Urinary bladder (tissue), 4 donors: ENCODE results near the gene CD160. TPM values are rescaled to one million over a fixed set of nuclear protein-coding genes. Genes with fewer than 3 reads are reported as not detected.
A peak's percentile ranks its signal among the peaks of the same experiment; 100 is the strongest.
"Not testable (repeated sequence)": the region's sequence is repeated elsewhere in the genome, so short reads cannot be mapped to it uniquely, and the experiment has no call there.

ENCODE experiments used
- DNase-seq: peaks from one replicate; pipeline ENCODE4 v3.0.0-alpha.2; 2015; ENCODE audit errors: extremely low spot score
- H3K27ac ChIP-seq: one replicate; pipeline ENCODE4 v1.5.1; 2013; ENCODE audit warnings: low read depth, mild to moderate bottlenecking, moderate library complexity
- H3K36me3 ChIP-seq: one replicate; pipeline ENCODE4 v1.6.1; 2013; ENCODE audit warnings: mild to moderate bottlenecking, moderate library complexity; ENCODE audit not compliant: insufficient read depth
- H3K4me1 ChIP-seq: one replicate; pipeline ENCODE4 v1.6.1; 2013; ENCODE audit warnings: mild to moderate bottlenecking, moderate library complexity; ENCODE audit not compliant: insufficient read depth
- H3K4me3 ChIP-seq: one replicate; pipeline ENCODE4 v1.5.1; 2013; ENCODE audit warnings: low read depth, low read length
- WGBS: extraction: QIAGEN DNeasy Blood & Tissue Kit; methylation state at CpG from one replicate; pipeline ENCODE4 v1.1.7; 2013; 5-methylcytosine and 5-hydroxymethylcytosine counted together
- polyA plus RNA-seq: library from polyadenylated mRNA; stranded (reverse); fragments of 200-250 nt; gene quantifications from one replicate; pipeline ENCODE4 v1.2.3, GENCODE V29; 2013
- total RNA-seq: library from RNA; depleted of rRNA; stranded (reverse); fragments of >200 nt; gene quantifications from one replicate; pipeline ENCODE4 v1.2.3, GENCODE V29; 2014
- donor health status: healthy with polysubstance abuse.
- donor health status: healthy.

CD160 gene
- total RNA-seq (1.0 TPM), polyA plus RNA-seq (0.25 TPM)

- Histone ChIP-seq H3K4me3 (peak within 1 kb of the TSS; percentile 2), H3K4me1 (no peaks in the 10 kb centered on the region), H3K27ac (no peak within 1 kb of the TSS), H3K36me3 (no peaks in the 10 kb centered on the region)
- no peak for DNase-seq
- 90% methylated on average over 12 of the region's 12 CpGs for WGBS
Observed at GRCh38 chr1:145719230-145720079, at the start of gene CD160. CD160 (plus strand) TSS chr1:145719499; CDS start chr1:145728328, 8,829 bp downstream.

GRCh38 chr1:145670995-145671745 is 48.1 kb upstream of the CD160 start:
- not testable (repeated sequence) for H3K4me3 ChIP-seq, H3K27ac ChIP-seq, H3K4me1 ChIP-seq, H3K36me3 ChIP-seq, DNase-seq
- 63% methylated on average over 1 of the region's 3 CpGs for WGBS

- not testable (repeated sequence) for H3K36me3 ChIP-seq, H3K27ac ChIP-seq, H3K4me1 ChIP-seq, DNase-seq, H3K4me3 ChIP-seq
- WGBS = no CpG with 5 or more reads among the region's 1 CpG
Observed at GRCh38 chr1:145673217-145673616, 46.1 kb upstream of the CD160 start.

- not testable (repeated sequence) for H3K4me1 ChIP-seq, H3K36me3 ChIP-seq, H3K27ac ChIP-seq, H3K4me3 ChIP-seq, DNase-seq
- WGBS = 83% methylated on average over 2 of the region's 3 CpGs
Observed at GRCh38 chr1:145684858-145685257, 34.4 kb upstream of the CD160 start.

- not testable (repeated sequence) for H3K4me3 ChIP-seq, H3K36me3 ChIP-seq, H3K27ac ChIP-seq, H3K4me1 ChIP-seq, DNase-seq
- WGBS = 89% methylated on average over 1 of the region's 1 CpG
Observed at GRCh38 chr1:145686078-145686477, 33.2 kb upstream of the CD160 start.

- Histone ChIP-seq H3K4me3 (no peak overlapping the region), H3K4me1 (no peaks in the 10 kb centered on the region), H3K36me3 (no peaks in the 10 kb centered on the region), H3K27ac (no peak overlapping the region)
- DNase-seq = no peak
- WGBS = 75% methylated on average over 4 of the region's 4 CpGs
Observed at GRCh38 chr1:145688328-145688727, 31.0 kb upstream of the CD160 start.

- Histone ChIP-seq H3K4me1 (no peaks in the 10 kb centered on the region), H3K27ac (no peak overlapping the region), H3K4me3 (no peak overlapping the region), H3K36me3 (no peaks in the 10 kb centered on the region)
- WGBS = 94% methylated on average over 6 of the region's 6 CpGs
- no peak for DNase-seq
Observed at GRCh38 chr1:145688924-145689323, 30.4 kb upstream of the CD160 start.

GRCh38 chr1:145689922-145690321 is 29.4 kb upstream of the CD160 start:
- Histone ChIP-seq H3K36me3 (no peaks in the 10 kb centered on the region), H3K4me1 (no peaks in the 10 kb centered on the region), H3K4me3 (no peak overlapping the region), H3K27ac (no peak overlapping the region)
- DNase-seq = no peak
- 94% methylated on average over 6 of the region's 6 CpGs for WGBS

GRCh38 chr1:145690587-145691558 is 28.4 kb upstream of the CD160 start:
- Histone ChIP-seq H3K4me1 (no peaks in the 10 kb centered on the region), H3K27ac (no peak overlapping the region), H3K4me3 (no peak overlapping the region), H3K36me3 (no peaks in the 10 kb centered on the region)
- WGBS = 66% methylated on average over 5 of the region's 5 CpGs
- DNase-seq = peak; percentile 10

GRCh38 chr1:145692785-145693443 is 26.4 kb upstream of the CD160 start:
- DNase-seq = no peak
- no peak overlapping the region for H3K27ac ChIP-seq
- no peaks in the 10 kb centered on the region for H3K4me1 ChIP-seq
- no peak overlapping the region for H3K4me3 ChIP-seq
- no peaks in the 10 kb centered on the region for H3K36me3 ChIP-seq
- WGBS = 90% methylated on average over 11 of the region's 11 CpGs

GRCh38 chr1:145695821-145696629 is 23.3 kb upstream of the CD160 start:
- no peak overlapping the region for H3K27ac ChIP-seq

GRCh38 chr1:145696630-145696960 is 22.7 kb upstream of the CD160 start:
- WGBS = 87% methylated on average over 3 of the region's 3 CpGs
- no peaks in the 10 kb centered on the region for H3K4me1 ChIP-seq
- no peak overlapping the region for H3K27ac ChIP-seq
- no peaks in the 10 kb centered on the region for H3K36me3 ChIP-seq
- no peak for DNase-seq
- no peak overlapping the region for H3K4me3 ChIP-seq

More at GRCh38 chr1:145695821-145696629, 23.3 kb upstream of the CD160 start:
- Histone ChIP-seq H3K4me3 (no peak overlapping the region), H3K36me3 (no peaks in the 10 kb centered on the region), H3K4me1 (no peaks in the 10 kb centered on the region)
- 71% methylated on average over 5 of the region's 5 CpGs for WGBS
- DNase-seq = no peak
